SK-N-SH treated with all-trans-retinoic acid at 6 μM for 48 hours (cell line): ENCODE measurements around the gene SYT7.
A peak's percentile ranks its signal among the peaks of the same experiment; 100 is the strongest.

Experiments used
- ATAC-seq: fragments of 200-7000 bp; cut with Tn5 transposase; 3 replicates; pipeline ENCODE4 v1.9.1; 2020; ENCODE audit warnings: mild to moderate bottlenecking, moderate library complexity
- ARNTL ChIP-seq: fragments of 450-650 bp; formaldehyde crosslinking; IDR thresholded peaks from 2 replicates; pipeline ENCODE4 v1.5.0; 2020; ENCODE audit warnings: low read depth, mild to moderate bottlenecking, moderate library complexity, borderline replicate concordance
- BACH2 ChIP-seq: fragments of 250-450 bp; sonication (Bioruptor Pico); IDR thresholded peaks from 2 replicates; pipeline ENCODE4 v1.9.0; 2021; ENCODE audit warnings: mild to moderate bottlenecking, borderline replicate concordance
- CSDC2 ChIP-seq: fragments of 250-450 bp; sonication (Bioruptor Pico); IDR thresholded peaks from 2 replicates; pipeline ENCODE4 v1.5.0; 2020; ENCODE audit warnings: mild to moderate bottlenecking, moderate library complexity
- CSRNP3 ChIP-seq: fragments of 250-450 bp; sonication (Bioruptor Pico); IDR thresholded peaks from 2 replicates; pipeline ENCODE4 v1.5.1; 2021; ENCODE audit warnings: mild to moderate bottlenecking, moderate library complexity
- ESRRG ChIP-seq: fragments of 250-450 bp; sonication (Bioruptor Pico); IDR thresholded peaks from 2 replicates; pipeline ENCODE4 v1.6.1; 2021; ENCODE audit warnings: mild to moderate bottlenecking
- GLIS3 ChIP-seq: fragments of 250-450 bp; sonication (Bioruptor Pico); IDR thresholded peaks from 2 replicates; pipeline ENCODE4 v1.5.0; 2020; ENCODE audit warnings: mild to moderate bottlenecking, moderate library complexity
- ISL1 ChIP-seq: fragments of 250-450 bp; sonication (Bioruptor Pico); IDR thresholded peaks from 2 replicates; pipeline ENCODE4 v2.1.2; 2022; ENCODE audit warnings: mild to moderate bottlenecking, moderate library complexity
- OSR1 ChIP-seq: fragments of 250-450 bp; sonication (Bioruptor Pico); IDR thresholded peaks from 2 replicates; pipeline ENCODE4 v1.8.0; 2022; ENCODE audit warnings: moderate library complexity, mild to moderate bottlenecking, inconsistent platforms
- POU6F1 ChIP-seq: fragments of 250-450 bp; sonication (Bioruptor Pico); IDR thresholded peaks from 2 replicates; pipeline ENCODE4 v1.8.0; 2021; ENCODE audit warnings: low read depth, mild to moderate bottlenecking, moderate library complexity, borderline replicate concordance
- PPARA ChIP-seq: fragments of 250-450 bp; sonication (Bioruptor Pico); IDR thresholded peaks from 2 replicates; pipeline ENCODE4 v1.5.0; 2020; ENCODE audit warnings: mild to moderate bottlenecking, borderline replicate concordance
- RARB ChIP-seq: fragments of 250-450 bp; sonication (Bioruptor Pico); IDR thresholded peaks from 2 replicates; pipeline ENCODE4 v1.8.0; 2021; ENCODE audit warnings: mild to moderate bottlenecking, moderate library complexity
- SNAI2 ChIP-seq: fragments of 250-450 bp; sonication (Bioruptor Pico); IDR thresholded peaks from 2 replicates; pipeline ENCODE4 v1.5.0; 2020; ENCODE audit warnings: mild to moderate bottlenecking, moderate library complexity
- TCF4 ChIP-seq: fragments of 250-450 bp; sonication (Bioruptor Pico); IDR thresholded peaks from 2 replicates; pipeline ENCODE4 v1.8.0; 2021; ENCODE audit warnings: mild to moderate bottlenecking, moderate library complexity, borderline replicate concordance
- TOX ChIP-seq: fragments of 250-450 bp; sonication (Bioruptor Pico); IDR thresholded peaks from 2 replicates; pipeline ENCODE4 v1.8.0; 2021; ENCODE audit warnings: mild to moderate bottlenecking, moderate library complexity, borderline replicate concordance
- ZC3H10 ChIP-seq: fragments of 250-450 bp; sonication (Bioruptor Pico); IDR thresholded peaks from 2 replicates; pipeline ENCODE4 v1.5.1; 2021; ENCODE audit warnings: mild to moderate bottlenecking, moderate library complexity
- ZFP3 ChIP-seq: fragments of 250-450 bp; sonication (Bioruptor Pico); IDR thresholded peaks from 2 replicates; pipeline ENCODE4 v1.5.0; 2020; ENCODE audit warnings: mild to moderate bottlenecking, moderate library complexity
- ZFP30 ChIP-seq: fragments of 450-650 bp; formaldehyde crosslinking; IDR thresholded peaks from 2 replicates; pipeline ENCODE4 v1.5.0; 2022; ENCODE audit warnings: mild to moderate bottlenecking, moderate library complexity
- ZNF565 ChIP-seq: fragments of 450-650 bp; formaldehyde crosslinking; conservative IDR thresholded peaks from 2 replicates; pipeline ENCODE4 v1.5.0; 2020; ENCODE audit warnings: low read depth, mild to moderate bottlenecking, moderate library complexity
- ZNF70 ChIP-seq: fragments of 450-650 bp; formaldehyde crosslinking; IDR thresholded peaks from 2 replicates; pipeline ENCODE4 v1.5.0; 2020; ENCODE audit warnings: mild to moderate bottlenecking, moderate library complexity
- ZNF8 ChIP-seq: fragments of 450-650 bp; formaldehyde crosslinking; IDR thresholded peaks from 2 replicates; pipeline ENCODE4 v1.5.0; 2020; ENCODE audit warnings: mild to moderate bottlenecking, moderate library complexity
- TF ChIP-seq, protein P1 (sequence below): fragments of 250-450 bp; sonication (Bioruptor Pico); IDR thresholded peaks from 2 replicates; pipeline ENCODE4 v1.8.0; 2020; ENCODE audit warnings: mild to moderate bottlenecking, moderate library complexity, borderline replicate concordance
- TF ChIP-seq, protein P2 (sequence below): fragments of 250-450 bp; sonication (Bioruptor Pico); IDR thresholded peaks from 2 replicates; pipeline ENCODE4 v1.5.1; 2020; ENCODE audit warnings: low read depth, mild to moderate bottlenecking, moderate library complexity
- TF ChIP-seq, protein P3 (sequence below): fragments of 250-450 bp; sonication (Bioruptor Pico); IDR thresholded peaks from 2 replicates; pipeline ENCODE4 v1.5.0; 2020; ENCODE audit warnings: mild to moderate bottlenecking, moderate library complexity

The SYT7 gene

GRCh38 chr11:61555978-61556377 is 24.9 kb downstream of the SYT7 start:
- no peak for TF ChIP-seq ZNF70 (CRISPR knock-in tag)
- no peak for TF ChIP-seq GLIS3 (CRISPR knock-in tag)
- no peak for TF ChIP-seq ZFP30 (CRISPR knock-in tag)
- TF ChIP-seq, protein P1, sequence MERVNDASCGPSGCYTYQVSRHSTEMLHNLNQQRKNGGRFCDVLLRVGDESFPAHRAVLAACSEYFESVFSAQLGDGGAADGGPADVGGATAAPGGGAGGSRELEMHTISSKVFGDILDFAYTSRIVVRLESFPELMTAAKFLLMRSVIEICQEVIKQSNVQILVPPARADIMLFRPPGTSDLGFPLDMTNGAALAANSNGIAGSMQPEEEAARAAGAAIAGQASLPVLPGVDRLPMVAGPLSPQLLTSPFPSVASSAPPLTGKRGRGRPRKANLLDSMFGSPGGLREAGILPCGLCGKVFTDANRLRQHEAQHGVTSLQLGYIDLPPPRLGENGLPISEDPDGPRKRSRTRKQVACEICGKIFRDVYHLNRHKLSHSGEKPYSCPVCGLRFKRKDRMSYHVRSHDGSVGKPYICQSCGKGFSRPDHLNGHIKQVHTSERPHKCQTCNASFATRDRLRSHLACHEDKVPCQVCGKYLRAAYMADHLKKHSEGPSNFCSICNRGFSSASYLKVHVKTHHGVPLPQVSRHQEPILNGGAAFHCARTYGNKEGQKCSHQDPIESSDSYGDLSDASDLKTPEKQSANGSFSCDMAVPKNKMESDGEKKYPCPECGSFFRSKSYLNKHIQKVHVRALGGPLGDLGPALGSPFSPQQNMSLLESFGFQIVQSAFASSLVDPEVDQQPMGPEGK (CRISPR knock-in tag), result no peak
- TF ChIP-seq ZNF565 (CRISPR knock-in tag), result no peak
- no peak for TF ChIP-seq OSR1 (CRISPR knock-in tag)
- no peak for TF ChIP-seq BACH2
- TF ChIP-seq, protein P2, sequence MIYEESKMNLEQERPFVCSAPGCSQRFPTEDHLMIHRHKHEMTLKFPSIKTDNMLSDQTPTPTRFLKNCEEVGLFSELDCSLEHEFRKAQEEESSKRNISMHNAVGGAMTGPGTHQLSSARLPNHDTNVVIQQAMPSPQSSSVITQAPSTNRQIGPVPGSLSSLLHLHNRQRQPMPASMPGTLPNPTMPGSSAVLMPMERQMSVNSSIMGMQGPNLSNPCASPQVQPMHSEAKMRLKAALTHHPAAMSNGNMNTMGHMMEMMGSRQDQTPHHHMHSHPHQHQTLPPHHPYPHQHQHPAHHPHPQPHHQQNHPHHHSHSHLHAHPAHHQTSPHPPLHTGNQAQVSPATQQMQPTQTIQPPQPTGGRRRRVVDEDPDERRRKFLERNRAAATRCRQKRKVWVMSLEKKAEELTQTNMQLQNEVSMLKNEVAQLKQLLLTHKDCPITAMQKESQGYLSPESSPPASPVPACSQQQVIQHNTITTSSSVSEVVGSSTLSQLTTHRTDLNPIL (CRISPR knock-in tag), result no peak
- TF ChIP-seq PPARA, result no peak
- no peak for TF ChIP-seq CSDC2 (CRISPR knock-in tag)
- no peak for TF ChIP-seq ARNTL
- no peak for TF ChIP-seq ISL1 (CRISPR knock-in tag)
- no peak for TF ChIP-seq ESRRG
- TF ChIP-seq ZNF8 (CRISPR knock-in tag), result no peak
- ATAC-seq, result no peak

DNA sequence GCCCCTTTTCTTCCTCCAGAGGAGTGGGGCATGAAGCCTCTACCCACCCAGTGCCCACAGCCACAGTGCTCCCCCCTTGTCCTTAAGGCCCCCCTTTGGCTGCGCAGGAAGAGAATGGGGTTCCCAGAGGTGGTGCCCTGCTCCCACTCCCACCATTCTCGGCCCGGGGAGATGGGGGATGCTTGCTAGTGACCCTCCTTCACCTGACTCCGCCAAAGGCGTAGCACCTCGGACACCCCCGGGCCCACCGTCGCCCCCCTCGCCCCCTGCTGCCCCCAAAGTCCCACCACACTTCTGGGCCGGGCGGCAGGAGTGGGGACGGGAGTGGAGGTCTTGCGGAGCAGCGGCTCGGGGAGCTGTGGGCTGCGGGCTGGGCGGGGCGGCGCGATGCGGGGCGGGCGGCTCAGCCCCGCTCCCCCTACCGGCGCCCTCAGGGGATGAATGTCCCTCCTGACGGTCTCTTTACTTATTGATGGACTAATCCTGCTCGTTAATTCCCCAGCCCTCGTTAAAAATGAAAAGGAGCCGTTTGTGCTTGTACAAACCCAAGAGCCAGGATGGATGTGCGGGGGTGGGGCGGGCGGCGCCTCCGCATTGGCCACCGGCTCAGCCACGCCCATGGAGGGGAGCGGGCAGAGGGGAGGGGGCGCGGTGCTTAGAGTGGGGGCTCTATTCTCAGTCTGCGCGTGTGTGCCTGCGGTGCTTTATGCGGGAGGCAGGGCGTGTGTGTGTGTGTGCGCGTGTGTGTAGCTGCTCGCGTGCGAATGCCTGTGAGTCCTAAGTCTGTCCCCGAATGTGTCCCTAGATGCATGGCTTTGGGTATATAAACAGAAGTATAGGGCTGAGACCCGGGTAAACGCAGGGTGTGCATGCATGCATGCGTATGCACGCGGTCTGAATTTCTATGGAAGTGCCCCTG is 25.6 kb downstream of the SYT7 start:
- TF ChIP-seq ZNF70 (CRISPR knock-in tag) (peak; percentile 61; the same call in 1 of the 2 replicates), ZFP3 (no peak), TCF4 (no peak)
- TF ChIP-seq, protein P2 (CRISPR knock-in tag), result no peak
- peak; percentile 48 for ATAC-seq

DNA sequence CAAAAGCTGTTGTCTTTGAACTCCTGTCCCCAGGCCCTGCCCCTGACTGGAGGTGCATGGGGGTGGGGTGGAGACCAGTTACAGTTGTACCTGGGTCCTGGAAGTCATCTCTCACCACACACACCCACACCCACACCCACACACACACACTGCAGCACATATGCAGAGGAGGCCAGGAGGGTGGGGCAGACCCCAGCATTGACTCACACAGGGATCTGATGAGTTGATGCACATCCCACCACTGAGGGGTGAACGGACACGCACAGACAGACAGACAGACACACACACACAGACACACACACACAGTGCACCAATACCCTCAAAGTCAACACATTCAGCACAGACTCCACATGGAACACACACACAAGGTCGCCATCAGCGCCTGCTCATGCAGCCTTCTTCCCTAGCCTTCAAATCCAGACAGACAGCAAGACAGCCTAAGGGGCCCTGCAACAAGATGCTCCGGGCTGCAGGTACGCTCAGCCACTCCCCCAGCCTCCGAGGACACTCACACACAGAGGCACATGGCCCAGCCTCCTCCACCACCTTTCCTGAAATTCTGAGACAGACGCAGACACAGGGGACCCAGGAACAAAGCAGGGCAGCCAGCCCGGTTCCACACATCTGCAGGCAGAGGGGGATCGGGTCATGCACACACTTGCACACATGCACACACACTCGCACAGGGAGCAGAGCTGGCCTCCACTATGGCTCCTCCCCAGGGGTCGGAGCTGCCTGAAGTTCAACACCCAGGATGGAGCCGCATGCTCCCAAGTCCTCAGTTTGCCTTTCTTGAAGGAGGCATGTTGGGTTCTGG is 26.5 kb downstream of the SYT7 start:
- no peak; the same call in 2 of the 3 replicates for ATAC-seq
- TF ChIP-seq POU6F1 (CRISPR knock-in tag) (no peak), PPARA (no peak), CSRNP3 (CRISPR knock-in tag) (no peak), ZFP3 (no peak), TOX (no peak), ZNF8 (CRISPR knock-in tag) (no peak), ISL1 (CRISPR knock-in tag) (no peak), ZFP30 (CRISPR knock-in tag) (no peak), GLIS3 (CRISPR knock-in tag) (no peak), SNAI2 (CRISPR knock-in tag) (no peak), ZNF565 (CRISPR knock-in tag) (no peak), RARB (CRISPR knock-in tag) (no peak), BACH2 (no peak), ESRRG (no peak), ZNF70 (CRISPR knock-in tag) (no peak), TCF4 (no peak), ZC3H10 (CRISPR knock-in tag) (no peak)
- TF ChIP-seq, protein P2 (CRISPR knock-in tag), result no peak
- TF ChIP-seq, protein P3, sequence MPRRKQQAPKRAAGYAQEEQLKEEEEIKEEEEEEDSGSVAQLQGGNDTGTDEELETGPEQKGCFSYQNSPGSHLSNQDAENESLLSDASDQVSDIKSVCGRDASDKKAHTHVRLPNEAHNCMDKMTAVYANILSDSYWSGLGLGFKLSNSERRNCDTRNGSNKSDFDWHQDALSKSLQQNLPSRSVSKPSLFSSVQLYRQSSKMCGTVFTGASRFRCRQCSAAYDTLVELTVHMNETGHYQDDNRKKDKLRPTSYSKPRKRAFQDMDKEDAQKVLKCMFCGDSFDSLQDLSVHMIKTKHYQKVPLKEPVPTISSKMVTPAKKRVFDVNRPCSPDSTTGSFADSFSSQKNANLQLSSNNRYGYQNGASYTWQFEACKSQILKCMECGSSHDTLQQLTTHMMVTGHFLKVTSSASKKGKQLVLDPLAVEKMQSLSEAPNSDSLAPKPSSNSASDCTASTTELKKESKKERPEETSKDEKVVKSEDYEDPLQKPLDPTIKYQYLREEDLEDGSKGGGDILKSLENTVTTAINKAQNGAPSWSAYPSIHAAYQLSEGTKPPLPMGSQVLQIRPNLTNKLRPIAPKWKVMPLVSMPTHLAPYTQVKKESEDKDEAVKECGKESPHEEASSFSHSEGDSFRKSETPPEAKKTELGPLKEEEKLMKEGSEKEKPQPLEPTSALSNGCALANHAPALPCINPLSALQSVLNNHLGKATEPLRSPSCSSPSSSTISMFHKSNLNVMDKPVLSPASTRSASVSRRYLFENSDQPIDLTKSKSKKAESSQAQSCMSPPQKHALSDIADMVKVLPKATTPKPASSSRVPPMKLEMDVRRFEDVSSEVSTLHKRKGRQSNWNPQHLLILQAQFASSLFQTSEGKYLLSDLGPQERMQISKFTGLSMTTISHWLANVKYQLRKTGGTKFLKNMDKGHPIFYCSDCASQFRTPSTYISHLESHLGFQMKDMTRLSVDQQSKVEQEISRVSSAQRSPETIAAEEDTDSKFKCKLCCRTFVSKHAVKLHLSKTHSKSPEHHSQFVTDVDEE (CRISPR knock-in tag), result no peak
- TF ChIP-seq, all 23 proteins: peak for 0
